Endothelial cell of umbilical vein (primary cell): Measurements from ENCODE around the gene TRIM32.

Experiments used
- CTCF ChIP-seq, 2 donors: IDR thresholded peaks; 1 replicate in 1 of 2; 2 replicates in 1 of 2; pipeline ENCODE4 v1.5.1; 2011; ENCODE audit warnings: low read length in 2 of 2, mild to moderate bottlenecking in 2 of 2, moderate library complexity in 2 of 2, control low read depth in 1 of 2, inconsistent platforms in 1 of 2, low read depth in 1 of 2; ENCODE audit not compliant: insufficient read depth in 1 of 2; ENCODE audit errors: extremely low read depth in 1 of 2
- POLR2A ChIP-seq: IDR thresholded peaks from 2 replicates; pipeline ENCODE4 v1.6.1; 2012; ENCODE audit warnings: low read depth, mild to moderate bottlenecking, control low read depth, low read length
- POLR2AphosphoS5 ChIP-seq: IDR thresholded peaks from 2 replicates; pipeline ENCODE4 v1.6.1; 2012; ENCODE audit warnings: low read depth, mild to moderate bottlenecking, control low read depth, low read length, moderate library complexity; ENCODE audit not compliant: insufficient read depth

- TF ChIP-seq CTCF (IDR thresholded peaks at IDR 0.05; ENCODE audit: extremely low read depth in 1 of 2, insufficient read depth in 1 of 2, low read depth in 1 of 2, low read length in 2 of 2) (no peak), POLR2A (no peak), POLR2AphosphoS5 (no peak)
Measured at GRCh38 chr9:116686135-116686534, 970 bp upstream of the TRIM32 start.
